NCI-H146 (cell line): ENCODE measurements around the gene TFIP11.

Source experiments
- DNase-seq: peaks from one replicate; lab custom pipeline; 2025; lab: John Stamatoyannopoulos, UW

The TFIP11 gene

GRCh38 chr22:26503758-26504157, 8.5 kb downstream of the TFIP11 start:
- DNase-seq = no peak

- peak; percentile 17 for DNase-seq
Measured at GRCh38 chr22:26502688-26503561, 9.3 kb downstream of the TFIP11 start.

GRCh38 chr22:26501996-26502395, 10.3 kb downstream of the TFIP11 start:
- no peak for DNase-seq

- DNase-seq = no peak
Measured at GRCh38 chr22:26499188-26499703, 13.0 kb downstream of the TFIP11 start.

DNA sequence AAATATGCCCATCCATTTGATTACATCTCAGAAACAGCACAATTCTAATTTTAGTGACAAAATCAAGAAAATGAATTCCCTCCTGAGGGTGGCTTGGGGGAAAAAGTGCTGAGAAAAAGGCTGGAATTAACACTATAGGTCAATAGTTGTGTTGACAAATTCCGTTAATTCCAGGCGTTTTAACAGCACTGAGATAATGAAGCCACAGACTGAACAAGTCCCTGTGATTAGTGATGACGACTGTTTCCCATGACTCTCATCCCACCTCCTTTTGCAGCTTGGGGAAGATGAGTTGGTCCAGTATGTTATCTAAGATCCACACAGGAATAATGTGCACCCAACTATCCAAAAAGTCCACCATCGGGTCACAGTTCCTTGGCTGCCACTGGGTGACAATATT, 15.8 kb downstream of the TFIP11 start:
- no peak for DNase-seq

DNA sequence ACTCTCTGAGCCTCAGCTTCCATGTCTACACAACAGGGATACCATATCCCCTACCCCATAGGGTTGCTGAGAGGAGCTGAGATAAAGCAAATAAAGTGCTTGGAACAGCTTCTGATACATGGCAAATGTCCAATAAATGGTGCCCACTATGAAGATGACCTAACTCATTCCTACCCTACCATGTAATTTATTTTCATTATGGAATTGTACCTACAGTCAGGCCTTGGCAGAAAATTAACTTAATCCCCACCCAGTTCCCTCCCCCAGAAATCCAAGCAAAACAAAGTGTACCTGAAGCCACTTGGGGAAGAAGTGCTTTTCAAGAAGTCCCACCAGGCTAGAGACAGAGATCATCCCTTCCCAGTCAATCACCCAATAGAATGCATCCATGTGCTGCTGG, 17.8 kb downstream of the TFIP11 start:
- DNase-seq = no peak

GRCh38 chr22:26492220-26492619, 20.1 kb downstream of the TFIP11 start:
- no peak for DNase-seq

- no peak for DNase-seq
Measured at GRCh38 chr22:26489447-26490036, 22.7 kb downstream of the TFIP11 start.

- no peak for DNase-seq
Measured at GRCh38 chr22:26487996-26488395, 24.3 kb downstream of the TFIP11 start.

- no peak for DNase-seq
Measured at GRCh38 chr22:26486394-26486793, 25.9 kb downstream of the TFIP11 start.

DNA sequence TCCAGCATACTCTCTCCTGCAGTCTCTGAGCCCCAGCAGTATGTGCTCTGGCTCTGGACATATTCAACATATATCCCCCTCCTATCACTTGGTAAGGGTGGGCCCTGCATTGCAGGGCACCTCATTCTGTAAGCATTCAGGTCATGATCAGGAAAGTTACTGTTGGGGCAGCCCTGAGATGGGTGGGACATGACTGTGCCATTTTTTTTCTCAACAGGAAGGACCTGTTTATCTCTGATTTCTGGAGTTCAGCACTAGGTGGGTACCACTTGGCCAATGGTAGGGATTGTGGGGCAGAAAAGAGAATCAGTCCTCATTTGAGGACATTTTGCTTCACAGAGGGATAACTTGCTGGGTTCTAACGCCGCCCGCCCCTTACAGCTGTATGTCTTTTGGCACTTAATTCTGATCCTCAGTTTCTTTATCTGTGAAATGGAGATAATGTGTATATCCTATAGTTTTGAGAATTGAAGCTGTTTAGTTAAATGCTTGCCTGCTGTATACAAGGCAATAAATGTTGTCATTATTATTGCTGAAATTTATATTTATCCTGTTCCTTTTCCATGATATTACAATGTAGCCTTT, 26.4 kb downstream of the TFIP11 start:
- no peak for DNase-seq

DNA sequence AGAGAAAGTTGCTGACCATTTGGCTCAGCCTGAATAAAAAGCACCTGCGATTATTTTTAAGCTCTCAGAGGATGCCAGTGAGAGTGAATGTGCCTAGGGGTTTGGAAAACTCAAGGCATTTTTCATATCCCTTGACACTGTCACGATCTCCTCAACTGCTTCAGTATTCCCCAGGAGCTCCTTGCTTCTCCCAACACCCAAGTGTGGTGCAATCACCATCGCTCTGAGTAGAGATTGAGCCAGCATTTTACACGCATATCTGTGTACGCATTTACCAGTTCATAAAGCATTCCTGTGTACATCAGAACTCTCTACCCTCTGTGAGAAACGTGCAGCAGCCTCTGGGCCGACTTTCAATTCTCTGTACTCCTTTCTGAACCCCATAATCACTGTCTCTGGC, 27.3 kb downstream of the TFIP11 start:
- no peak for DNase-seq

GRCh38 chr22:26484360-26484706, 27.9 kb downstream of the TFIP11 start:
- no peak for DNase-seq

DNA sequence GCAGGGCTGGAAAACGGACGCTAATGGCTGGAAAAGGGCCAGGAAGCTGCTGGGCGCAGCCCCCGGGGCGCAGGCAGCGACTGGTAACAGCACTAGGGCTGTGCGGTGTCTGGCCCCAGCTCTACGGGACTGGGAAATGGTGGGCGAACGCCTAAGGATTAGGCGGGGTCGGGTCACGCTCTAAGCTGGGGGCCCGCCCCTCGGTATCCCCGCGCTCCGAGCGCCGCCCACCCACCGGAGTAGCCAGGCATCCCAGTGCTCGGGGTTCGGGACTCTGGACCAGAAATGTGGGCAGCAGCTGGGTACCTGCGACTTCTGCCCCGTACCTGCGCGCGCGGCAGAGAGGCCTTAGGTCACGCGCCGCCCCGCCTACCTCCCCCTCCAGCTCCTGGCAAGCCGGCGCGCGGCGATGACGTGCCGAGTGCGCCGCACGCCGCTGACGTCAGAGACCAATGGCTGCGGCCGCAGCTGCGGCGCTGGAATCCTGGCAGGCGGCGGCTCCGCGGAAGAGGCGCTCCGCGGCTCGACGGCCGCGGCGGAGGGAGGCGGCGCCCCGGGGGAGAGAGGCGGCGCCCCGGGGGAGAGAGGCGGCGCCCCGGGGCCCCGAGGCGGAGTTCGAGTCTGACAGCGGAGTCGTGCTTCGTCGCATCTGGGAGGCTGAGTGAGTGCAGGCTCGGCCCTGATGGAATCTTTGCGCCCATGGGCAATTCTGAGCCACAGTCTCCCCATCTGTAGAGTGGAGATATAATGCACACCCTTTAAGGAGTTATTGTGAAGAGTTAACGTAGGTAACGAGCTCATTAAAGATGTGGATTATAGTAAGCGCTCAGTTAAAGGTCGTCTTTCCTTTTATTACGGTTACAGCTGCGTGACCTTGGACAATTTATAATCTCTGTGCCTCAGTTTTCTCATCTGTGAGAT, 28.6 kb downstream of the TFIP11 start, which contains the start of the genes HPS4 and SRRD:
Gene HPS4, minus strand, starts transcription at position 345 of the 921 bp plus-strand sequence. CDS start 2,021 bp downstream, outside the sequence.
Gene SRRD, plus strand, starts transcription at position 439 of the 921 bp plus-strand sequence. Its CDS starts 14 bp downstream, at position 453.
- peak; percentile 90 for DNase-seq

DNA sequence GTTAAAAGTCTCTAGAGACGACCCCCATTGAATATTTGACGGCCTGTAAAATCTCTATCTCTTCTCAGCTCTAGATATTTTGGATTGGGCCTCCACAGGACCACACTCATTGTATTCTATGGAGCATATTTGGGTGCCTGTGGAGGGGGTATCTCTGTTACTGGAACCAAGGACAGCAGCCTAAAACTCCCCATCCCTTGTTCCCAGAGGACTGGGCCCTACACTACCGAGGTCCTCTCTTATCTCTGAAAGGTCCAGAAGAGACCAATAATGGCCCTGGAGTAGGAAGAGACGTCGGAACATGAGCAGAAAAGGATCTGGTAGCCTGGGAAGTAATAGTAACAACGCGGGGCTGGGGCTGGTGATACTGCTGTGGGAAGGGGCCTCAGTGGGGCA, 29.2 kb downstream of the TFIP11 start:
- no peak for DNase-seq

DNA sequence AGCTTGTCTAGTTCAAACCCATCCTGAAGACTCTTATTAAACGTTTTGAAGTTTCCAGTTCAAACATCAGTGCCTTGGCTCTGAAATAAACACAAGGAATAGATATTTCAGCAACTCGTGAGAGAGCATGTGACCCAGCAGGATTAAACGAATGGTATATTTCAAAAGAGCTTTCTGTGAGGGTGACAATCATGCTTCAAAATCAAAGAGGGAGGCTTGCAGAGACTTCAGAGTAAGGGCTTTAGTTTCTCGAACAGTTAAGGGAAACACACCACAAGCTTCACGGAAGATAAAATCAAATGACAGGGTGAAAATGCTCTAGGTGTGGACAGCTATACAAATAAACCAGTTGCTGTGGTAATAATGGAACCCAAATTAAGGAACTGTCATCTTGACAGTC, 30.1 kb downstream of the TFIP11 start:
- DNase-seq = no peak

DNA sequence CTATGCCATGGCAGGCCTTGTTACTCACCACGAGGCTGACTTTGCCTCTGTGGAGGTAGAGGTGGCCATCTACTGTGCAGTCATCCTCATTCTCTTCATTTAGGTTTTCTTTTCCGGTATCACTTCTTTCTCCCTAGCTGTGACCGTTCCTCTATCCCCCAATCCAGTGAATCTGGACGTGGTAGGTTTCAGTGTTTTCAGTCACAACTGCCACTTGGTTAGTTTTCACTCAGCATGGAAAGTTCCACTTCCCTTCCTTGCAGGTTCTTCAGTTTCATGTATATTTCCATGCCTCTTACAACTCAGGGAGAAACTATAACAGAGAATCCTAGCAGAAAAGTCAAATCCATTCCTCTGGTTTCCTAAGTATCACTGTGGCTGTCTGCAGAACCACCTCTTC, 30.6 kb downstream of the TFIP11 start:
- DNase-seq = no peak

DNA sequence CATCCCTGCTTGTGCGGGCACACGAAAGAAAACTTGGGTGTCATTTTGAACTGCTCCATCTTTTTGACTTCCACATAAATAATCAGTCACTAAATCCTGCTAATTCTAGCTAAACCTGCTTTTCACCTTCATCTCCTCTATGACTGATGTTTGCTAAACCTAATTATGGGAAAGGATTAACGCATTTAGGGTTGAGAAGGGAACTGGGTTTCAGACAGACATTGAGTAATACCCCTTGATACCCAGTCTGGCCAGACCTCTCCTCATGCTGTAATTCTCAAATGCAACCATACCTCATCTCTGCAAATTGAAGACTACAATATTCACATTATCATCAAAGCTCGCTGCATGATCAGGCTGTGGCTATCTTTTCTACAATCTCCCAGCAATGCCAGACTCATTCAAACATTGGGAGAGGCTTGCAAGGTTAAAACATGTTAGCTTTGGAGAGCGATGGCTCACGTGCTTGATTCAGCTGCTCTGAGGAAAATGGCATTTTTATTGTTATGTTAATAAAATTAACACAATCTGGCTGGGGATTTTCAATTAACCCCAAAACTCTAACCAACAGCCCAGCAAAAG, 31.1 kb downstream of the TFIP11 start:
- DNase-seq = no peak

DNA sequence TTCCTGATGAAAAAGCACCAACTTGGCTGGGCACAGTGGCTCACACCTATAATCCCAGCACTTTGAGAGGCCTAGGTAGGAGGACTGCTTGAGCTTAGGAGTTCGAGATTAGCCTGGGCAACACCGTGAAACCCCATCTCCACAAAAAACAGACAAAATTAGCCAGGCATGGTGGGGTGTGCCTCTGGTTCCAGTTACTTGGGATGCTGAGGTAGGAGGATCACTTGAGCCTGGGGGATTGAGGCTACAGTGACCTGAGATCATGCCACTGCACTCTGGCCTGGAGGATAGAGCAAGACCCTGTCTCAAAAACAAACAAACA, 31.7 kb downstream of the TFIP11 start:
- DNase-seq = no peak

GRCh38 chr22:26479792-26480610, 32.3 kb downstream of the TFIP11 start:
- DNase-seq = peak; percentile 33
